ENCODE measurements around the gene INPP5B.

The INPP5B gene

DNA sequence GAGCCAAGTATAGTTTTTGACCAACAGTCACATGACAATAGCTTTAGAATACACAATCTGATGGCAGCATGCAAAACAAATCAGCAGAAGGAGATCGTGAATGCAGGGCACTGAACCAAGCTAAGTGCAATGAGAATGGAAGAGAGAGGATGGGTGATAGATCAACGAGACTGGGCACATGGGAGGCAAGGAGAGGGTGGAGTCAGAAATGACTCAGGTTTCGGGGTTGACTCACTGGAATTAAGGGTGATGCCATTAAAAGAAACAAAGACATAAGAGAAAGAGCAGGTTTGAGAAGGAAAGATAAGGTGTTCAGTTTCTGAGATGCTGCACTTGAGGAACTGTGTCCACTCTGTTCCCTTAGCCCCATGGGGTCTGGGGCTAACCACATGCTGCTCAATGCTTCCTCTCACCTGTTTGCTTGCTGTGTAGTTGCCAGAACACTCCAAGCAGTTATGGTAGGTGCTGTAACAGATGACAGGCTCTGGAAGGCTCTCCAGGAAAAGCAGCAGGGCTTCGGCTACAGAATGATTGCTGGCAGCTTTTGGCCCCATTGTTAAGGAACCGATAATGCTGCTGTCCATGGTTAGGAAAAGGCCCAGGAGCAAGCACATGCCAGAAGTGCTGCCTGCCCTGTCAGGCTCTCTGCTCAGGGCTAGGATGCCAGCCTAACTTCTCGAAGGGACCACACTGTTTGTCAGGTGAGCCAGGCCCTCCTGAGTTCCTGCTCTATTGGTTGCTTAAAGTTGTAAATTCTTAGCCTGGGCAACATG, 81.3 kb downstream of the INPP5B start:
- no peak for DNase-seq

DNA sequence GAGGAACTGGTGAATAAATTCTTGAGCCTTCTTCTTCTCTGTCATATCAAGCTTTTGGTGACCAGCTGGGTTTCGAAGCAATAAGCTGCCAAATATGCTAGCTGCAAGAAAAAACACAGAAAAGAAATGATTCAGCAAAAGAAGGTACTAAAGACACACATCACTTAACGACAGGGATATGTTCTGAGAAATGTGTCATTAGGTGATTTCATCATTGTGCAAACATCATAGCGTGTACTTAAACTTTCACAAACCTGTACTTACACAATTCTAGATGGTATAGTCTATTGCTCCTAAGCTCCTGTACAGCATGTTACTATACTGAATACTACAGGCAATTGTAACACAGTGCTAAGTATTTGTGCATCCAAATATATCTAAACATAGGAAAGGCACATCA, 84.5 kb downstream of the INPP5B start:
- no peak for DNase-seq

GRCh38 chr1:37861151-37861550, 85.7 kb downstream of the INPP5B start:
- DNase-seq = no peak

DNA sequence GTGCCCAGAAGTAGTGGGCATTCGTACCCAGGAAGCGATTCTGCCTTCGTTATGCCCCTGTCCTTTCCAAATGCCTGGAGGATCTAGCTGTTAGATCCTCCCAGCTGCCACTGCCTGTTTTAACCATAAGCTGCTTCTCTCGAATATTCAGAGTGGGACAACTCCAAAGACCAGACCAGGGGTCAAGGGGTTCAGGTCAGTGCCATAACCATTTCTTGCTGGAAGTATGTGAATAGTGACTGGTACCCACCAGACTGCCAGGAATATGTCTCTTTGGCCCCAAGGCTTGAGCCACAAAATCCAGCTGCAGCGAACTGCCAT, 86.5 kb downstream of the INPP5B start:
- DNase-seq = no peak

DNA sequence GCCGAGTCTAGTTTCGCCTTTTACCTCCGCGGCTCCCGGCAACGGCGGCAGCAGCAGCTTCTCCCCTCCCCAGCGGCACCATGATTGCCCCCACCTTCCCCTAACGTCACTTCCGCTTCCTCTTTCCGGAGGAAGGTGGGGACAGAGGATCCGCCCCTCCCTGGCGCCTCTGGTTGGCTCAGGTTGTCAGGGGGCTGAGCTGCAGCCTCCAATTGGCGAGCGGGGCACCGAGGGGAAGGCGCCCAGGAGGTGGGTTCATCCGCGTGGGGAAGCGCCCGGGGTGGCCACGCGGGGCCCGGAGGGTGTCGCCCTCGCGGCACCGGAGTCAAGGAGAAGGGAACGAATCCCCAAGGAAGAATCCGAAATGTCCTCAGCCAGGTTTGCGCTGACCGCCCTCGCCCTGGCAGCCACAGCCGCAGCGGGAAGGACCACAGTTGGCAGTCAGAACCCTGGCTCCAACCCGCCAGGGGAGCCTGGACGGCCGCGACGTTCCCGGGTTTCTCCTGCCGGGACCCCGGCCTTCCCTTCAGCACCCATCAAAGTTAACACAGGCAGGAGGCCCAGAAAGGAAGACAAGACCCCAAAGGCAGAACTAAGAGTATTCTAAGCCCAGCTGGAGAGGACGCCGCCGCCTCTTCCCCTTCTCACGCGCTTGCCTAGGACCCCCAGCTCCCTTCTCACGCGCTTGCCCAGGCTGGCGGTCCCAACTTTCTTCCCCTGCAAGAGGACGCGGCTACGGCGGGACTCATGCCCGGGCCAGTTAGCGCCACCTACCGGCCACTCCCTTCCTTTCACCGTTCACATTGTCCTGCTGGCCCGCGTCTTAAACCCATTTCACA, 87.1 kb downstream of the INPP5B start, which contains the start of gene MTF1:
TSS of gene MTF1 (minus strand) at position 86 of the 839 bp plus-strand sequence. CDS start 1,934 bp downstream, outside the sequence.
- DNase-seq = peak; percentile 91 to 92

DNA sequence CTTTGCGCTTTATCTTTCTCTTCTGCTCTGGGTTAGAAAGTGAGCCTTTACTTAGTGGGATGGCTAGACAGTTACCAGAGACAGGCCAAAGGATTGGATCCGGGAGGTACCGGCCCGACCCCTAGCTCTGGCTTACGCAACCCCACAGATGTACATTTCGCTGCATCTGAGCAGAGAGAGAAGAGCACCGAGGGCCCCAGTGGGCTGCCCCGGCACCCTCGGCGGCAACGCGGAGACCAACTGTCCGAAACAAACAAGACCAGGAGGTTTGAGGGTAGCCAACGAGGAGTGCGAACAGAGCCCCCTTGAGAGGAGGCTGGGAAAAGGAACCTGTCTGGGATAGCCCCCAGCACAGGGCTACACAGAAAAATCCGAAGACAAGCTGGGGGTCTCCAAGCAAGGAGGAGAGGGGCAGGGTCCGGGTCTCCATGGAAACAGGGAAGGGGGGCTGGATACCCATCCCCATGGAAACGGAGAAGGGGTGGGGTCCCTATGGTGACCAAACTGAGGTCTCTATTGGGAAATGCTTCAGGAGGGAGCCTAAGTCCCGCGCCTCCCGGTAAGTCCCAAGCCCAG, 87.8 kb downstream of the INPP5B start:
- DNase-seq = no peak

GRCh38 chr1:37854406-37854805, 92.4 kb downstream of the INPP5B start:
- DNase-seq = no peak

GRCh38 chr1:37853157-37853556, 93.7 kb downstream of the INPP5B start:
- no peak for DNase-seq

GRCh38 chr1:37851782-37852210, 95.1 kb downstream of the INPP5B start:
- peak; percentile 72 to 79 for DNase-seq

GRCh38 chr1:37851262-37851661, 95.6 kb downstream of the INPP5B start:
- DNase-seq = no peak

GRCh38 chr1:37850352-37850955, 96.4 kb downstream of the INPP5B start:
- peak; percentile 63 to 71 for DNase-seq

DNA sequence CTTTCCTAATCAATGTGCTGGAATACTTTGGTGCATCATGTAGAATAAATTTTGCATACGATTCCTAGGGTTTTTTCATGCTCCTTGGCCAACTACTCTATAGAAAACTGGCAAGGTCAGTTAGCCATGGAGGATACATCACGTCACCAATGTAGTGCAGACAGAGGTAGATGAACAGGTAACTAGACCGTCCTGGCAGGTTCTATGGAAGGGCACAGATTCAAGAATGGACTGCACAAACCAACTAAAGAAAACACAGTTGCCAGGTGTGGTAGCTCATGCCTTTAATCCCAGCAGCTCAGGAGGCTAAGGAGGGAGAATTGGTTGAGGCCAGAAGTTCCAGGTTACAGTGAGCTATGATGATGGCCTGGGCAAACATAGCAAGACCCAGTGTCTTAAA, 97.4 kb downstream of the INPP5B start:
- no peak for DNase-seq

- DNase-seq = no peak
Observed at GRCh38 chr1:37846647-37847339, 100.1 kb downstream of the INPP5B start.

GRCh38 chr1:37845786-37846185, 101.1 kb downstream of the INPP5B start:
- DNase-seq = peak; percentile 86 to 90

GRCh38 chr1:37845049-37845646, 101.7 kb downstream of the INPP5B start:
- DNase-seq = no peak

GRCh38 chr1:37844536-37844935, 102.3 kb downstream of the INPP5B start:
- DNase-seq = no peak

- no peak for DNase-seq
Observed at GRCh38 chr1:37841652-37842051, 105.2 kb downstream of the INPP5B start.

DNA sequence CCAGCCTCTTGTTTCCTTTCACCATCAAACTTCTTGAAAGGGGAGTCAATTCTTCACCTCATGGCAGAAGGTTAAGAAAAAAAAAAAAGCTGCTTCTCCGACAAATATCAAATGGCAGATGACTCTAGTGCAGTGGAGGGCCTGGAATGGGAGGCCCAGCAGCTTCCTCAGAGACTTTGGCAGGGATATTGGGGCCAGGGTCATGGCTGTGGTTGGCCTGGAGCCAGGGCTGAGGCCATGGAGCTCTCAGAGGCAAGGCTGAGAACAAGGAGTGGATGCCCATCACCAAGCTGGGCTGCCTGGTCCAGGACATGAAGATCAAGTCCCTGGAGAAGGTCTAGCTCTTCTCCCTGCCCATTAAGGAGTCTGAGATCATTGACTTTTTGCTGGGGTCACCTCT, 106.1 kb downstream of the INPP5B start:
- DNase-seq = no peak

GRCh38 chr1:37839676-37840075, 107.2 kb downstream of the INPP5B start:
- no peak for DNase-seq

GRCh38 chr1:37836788-37837187, 110.1 kb downstream of the INPP5B start:
- DNase-seq = no peak

DNA sequence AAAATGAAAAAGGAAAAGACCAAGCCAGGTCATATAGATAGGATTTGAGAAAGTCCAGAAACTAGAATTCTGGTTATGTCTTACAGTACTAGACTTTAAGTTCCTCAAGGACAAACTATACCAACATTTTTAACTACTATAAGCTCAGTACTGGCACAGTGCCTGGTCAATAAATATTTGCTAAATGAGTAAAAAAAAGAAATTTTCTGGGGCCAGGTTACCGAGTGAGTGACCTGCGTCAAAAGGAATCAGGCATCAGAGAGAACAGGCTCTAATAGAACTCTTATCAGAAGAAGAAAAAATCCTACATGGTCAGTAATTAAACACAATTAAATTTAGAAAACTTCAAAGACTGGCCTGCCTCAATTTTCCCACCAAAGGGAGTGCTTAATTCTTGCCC, 115.0 kb downstream of the INPP5B start:
- no peak for DNase-seq

DNA sequence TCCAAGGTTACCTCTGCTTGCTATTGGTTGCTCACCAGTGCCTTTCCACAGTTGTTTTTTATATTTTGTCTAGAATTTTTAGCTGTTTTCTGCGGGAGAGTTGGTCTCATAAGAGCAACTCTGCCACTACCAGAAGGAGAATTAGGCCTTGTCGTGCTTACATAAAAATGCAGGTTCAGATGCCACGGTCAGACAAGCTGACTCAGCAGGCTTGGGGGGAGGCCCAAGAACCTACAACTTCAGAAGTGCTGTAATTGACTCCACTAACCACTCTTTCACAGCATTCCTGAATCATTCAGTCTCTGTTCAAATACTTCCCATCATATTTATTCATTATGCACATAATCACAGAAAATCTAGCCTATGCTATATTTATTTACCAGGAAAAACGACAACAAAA, 115.7 kb downstream of the INPP5B start:
- DNase-seq = no peak
